ENCODE data around the gene CLMP.

Gene CLMP

DNA sequence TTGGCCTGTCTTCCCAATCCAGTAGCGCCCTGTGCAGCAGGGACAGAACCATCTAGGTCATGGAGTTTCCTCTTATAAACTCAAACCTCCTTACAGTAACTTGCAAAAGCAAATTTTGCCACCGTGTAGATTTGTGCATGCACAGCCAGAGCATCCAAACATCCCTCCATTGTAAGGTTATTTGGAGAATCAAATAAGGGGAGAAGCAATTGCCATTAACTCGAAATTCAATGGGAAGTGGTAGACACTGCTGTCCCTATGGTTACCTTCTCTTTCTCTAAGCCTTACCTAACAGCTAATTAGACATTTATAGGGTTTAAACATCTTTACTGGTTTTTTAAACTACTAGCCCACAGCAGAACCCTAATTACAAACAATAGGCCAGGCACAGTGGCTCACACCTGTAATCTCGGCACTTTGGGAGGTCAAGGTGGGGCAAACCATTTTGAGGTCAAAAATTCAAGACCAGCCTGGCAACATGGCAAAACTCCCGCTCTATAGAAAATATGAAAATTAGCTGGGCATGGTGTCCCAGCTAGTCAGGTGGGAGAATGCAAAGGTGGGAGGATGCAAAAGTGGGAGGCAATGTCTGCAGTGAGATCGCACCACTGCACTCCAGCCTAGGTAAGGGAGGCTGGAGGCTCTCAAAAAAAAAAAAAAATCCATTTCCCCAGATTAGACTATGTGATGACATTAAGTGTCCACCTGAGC, 139.7 kb downstream of the CLMP start:
- Histone ChIP-seq H3K27ac (no peak overlapping the region), H3K4me2 (peak overlapping the region; percentile 10; the same call in 1 of the 2 replicates), H3K4me3 (no peak overlapping the region), H3K36me3 (peaks cover 80% of the 10 kb centered on the region), H3K9ac (no peak overlapping the region), H3K9me3 (no peaks in the 10 kb centered on the region), H3K27me3 (no peaks in the 10 kb centered on the region), H4K20me1 (peaks cover 72% of the 10 kb centered on the region), H3K4me1 (peaks cover 42% of the 10 kb centered on the region)
- TF ChIP-seq Cebpa-rat (IDR thresholded peaks at IDR 0.05), result no peak

- peaks cover 71% of the 10 kb centered on the region for H3K36me3 ChIP-seq
- H3K4me2 ChIP-seq, result no peak overlapping the region
Observed at GRCh38 chr11:123054301-123055065, 140.6 kb downstream of the CLMP start.

GRCh38 chr11:123052901-123053721, 141.9 kb downstream of the CLMP start:
- Histone ChIP-seq H3K27ac (no peak overlapping the region), H3K9ac (no peak overlapping the region), H3K4me1 (peaks cover 21% of the 10 kb centered on the region), H3K36me3 (peaks cover 57% of the 10 kb centered on the region), H3K27me3 (no peaks in the 10 kb centered on the region), H4K20me1 (peaks cover 50% of the 10 kb centered on the region), H3K4me2 (no peak overlapping the region), H3K9me3 (no peaks in the 10 kb centered on the region), H3K4me3 (no peak overlapping the region)
- no peak for TF ChIP-seq Cebpa-rat (IDR thresholded peaks at IDR 0.05)

More at GRCh38 chr11:123054301-123055065, 140.6 kb downstream of the CLMP start:
- Histone ChIP-seq H3K9ac (no peak overlapping the region), H3K4me1 (peaks cover 35% of the 10 kb centered on the region), H3K27me3 (no peaks in the 10 kb centered on the region), H3K9me3 (no peaks in the 10 kb centered on the region), H3K27ac (no peak overlapping the region), H3K4me3 (no peak overlapping the region), H4K20me1 (peaks cover 64% of the 10 kb centered on the region)
- no peak for TF ChIP-seq Cebpa-rat (IDR thresholded peaks at IDR 0.05)

- H3K4me3 ChIP-seq, result no peak overlapping the region
- H3K27ac ChIP-seq, result no peak overlapping the region
- H3K9me3 ChIP-seq, result no peaks in the 10 kb centered on the region
- H3K4me1 ChIP-seq, result peaks cover 6% of the 10 kb centered on the region
- peaks cover 35% of the 10 kb centered on the region for H4K20me1 ChIP-seq
- no peaks in the 10 kb centered on the region for H3K27me3 ChIP-seq
- TF ChIP-seq Cebpa-rat (IDR thresholded peaks at IDR 0.05), result no peak
- H3K36me3 ChIP-seq, result peaks cover 43% of the 10 kb centered on the region
- no peak overlapping the region for H3K9ac ChIP-seq
- H3K4me2 ChIP-seq, result no peak overlapping the region
Observed at GRCh38 chr11:123051634-123052033, 143.4 kb downstream of the CLMP start.

DNA sequence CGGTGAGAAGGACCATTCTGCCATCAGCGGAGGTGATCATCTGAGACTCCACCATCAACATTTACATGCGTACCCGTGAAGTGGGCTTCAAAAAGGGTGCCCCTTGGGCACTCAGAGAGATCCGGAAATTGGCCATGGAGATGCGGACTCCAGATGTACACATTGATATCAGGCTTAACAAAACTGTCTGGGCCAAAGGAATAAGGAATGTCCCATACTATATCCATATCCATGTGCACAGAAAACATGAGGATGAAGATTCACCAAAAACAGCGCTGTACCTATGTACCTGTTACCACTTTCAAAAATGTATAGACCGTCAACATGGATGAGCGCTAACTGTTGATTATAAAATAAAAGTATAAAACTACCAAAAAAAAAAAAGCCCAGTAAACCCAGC, 143.9 kb downstream of the CLMP start:
- Histone ChIP-seq H3K4me1 (peaks cover 1% of the 10 kb centered on the region; the same call in 1 of the 2 replicates), H3K4me3 (no peak overlapping the region), H3K4me2 (no peak overlapping the region), H3K9me3 (no peaks in the 10 kb centered on the region), H4K20me1 (peaks cover 30% of the 10 kb centered on the region), H3K27ac (no peak overlapping the region), H3K36me3 (peaks cover 38% of the 10 kb centered on the region), H3K9ac (no peak overlapping the region), H3K27me3 (no peaks in the 10 kb centered on the region)
- no peak for TF ChIP-seq Cebpa-rat (IDR thresholded peaks at IDR 0.05)

- no peaks in the 10 kb centered on the region for H3K9me3 ChIP-seq
- no peak overlapping the region for H3K4me2 ChIP-seq
- H3K4me1 ChIP-seq, result no peaks in the 10 kb centered on the region
- H3K4me3 ChIP-seq, result no peak overlapping the region
- peaks cover 8% of the 10 kb centered on the region for H3K36me3 ChIP-seq
- no peaks in the 10 kb centered on the region for H4K20me1 ChIP-seq
- no peaks in the 10 kb centered on the region for H3K27me3 ChIP-seq
- H3K27ac ChIP-seq, result no peak overlapping the region
- no peak for TF ChIP-seq Cebpa-rat (IDR thresholded peaks at IDR 0.05)
- no peak overlapping the region for H3K9ac ChIP-seq
Observed at GRCh38 chr11:123047947-123048293, 147.1 kb downstream of the CLMP start.

DNA sequence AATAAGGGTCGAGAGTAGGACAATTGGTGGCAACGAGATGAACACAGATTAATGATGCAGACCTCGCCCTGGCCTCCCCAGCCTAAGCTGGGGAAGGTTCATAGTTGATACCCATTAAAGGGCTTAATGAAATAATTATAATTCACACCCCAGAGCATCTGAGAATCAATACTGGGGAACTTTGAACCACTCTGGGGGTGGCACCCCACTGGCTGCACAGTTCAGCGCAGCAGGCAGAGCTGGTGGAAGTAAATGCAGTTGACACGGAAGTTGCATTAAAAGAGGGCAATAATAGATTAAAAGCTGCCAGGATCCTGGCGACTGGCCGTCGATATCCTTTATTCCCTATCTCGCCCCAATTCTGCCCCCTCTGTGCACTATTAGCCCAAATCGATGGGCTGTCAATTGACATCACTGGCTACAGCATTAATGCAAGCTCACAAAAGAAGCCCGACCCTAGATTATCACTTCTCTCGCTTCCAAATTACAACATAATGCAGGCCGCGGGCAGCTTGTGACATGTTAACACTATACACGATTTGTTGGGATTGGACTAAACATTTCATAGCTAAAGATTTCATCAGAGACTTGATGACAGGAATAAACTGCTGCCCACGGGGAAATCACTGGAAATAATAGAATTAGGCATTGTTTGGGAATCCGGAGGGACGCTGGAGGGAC, 147.6 kb downstream of the CLMP start:
- Histone ChIP-seq H3K4me2 (no peak overlapping the region), H4K20me1 (no peaks in the 10 kb centered on the region), H3K4me3 (no peak overlapping the region), H3K9me3 (no peaks in the 10 kb centered on the region), H3K27me3 (no peaks in the 10 kb centered on the region), H3K9ac (no peak overlapping the region), H3K36me3 (peaks cover 3% of the 10 kb centered on the region; the same call in 1 of the 2 replicates), H3K27ac (no peak overlapping the region), H3K4me1 (no peaks in the 10 kb centered on the region)
- TF ChIP-seq Cebpa-rat (IDR thresholded peaks at IDR 0.05), result no peak

DNA sequence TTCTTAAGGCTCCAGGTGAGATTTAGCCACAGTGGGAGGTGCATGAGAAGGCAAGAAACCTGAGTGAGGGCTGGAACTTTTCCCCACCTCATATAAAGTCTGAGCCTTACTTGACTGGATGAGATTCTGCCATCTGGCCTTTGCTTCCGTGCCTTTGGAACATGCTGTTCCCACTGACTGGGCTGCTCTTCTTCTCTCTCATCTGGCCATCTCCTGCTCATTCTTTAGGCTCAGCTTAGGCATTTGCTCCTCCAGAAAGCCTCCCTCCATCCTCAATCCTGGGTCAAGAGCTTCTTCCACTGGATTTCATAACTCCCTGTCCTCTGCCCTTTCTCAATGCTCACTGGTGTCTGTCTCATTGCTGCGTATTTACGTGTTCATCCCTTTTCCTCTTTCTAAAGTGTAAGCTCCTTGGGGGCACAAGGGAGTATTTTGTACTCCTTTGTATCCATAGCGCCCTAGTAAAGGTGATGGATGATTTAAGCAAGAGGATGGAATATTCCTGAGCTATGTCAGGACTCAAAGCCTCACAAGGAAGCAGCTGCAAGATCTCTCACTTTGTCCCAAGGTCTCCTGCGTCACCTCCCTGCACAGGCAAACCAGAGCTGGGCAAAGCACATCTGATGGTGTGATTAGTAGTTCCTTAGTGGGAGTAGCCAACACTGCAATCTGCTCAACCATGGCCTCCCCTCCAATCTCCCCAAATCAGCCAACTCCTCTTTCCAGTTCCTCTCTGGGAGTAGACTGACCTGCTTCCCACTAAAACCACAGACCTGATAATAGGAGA, 148.4 kb downstream of the CLMP start:
- H3K36me3 ChIP-seq, result no peaks in the 10 kb centered on the region
- H3K4me2 ChIP-seq, result no peak overlapping the region

GRCh38 chr11:123045101-123045500, 149.9 kb downstream of the CLMP start:
- Histone ChIP-seq H4K20me1 (no peaks in the 10 kb centered on the region), H3K4me1 (no peaks in the 10 kb centered on the region), H3K36me3 (no peaks in the 10 kb centered on the region), H3K9ac (no peak overlapping the region), H3K9me3 (no peaks in the 10 kb centered on the region), H3K27ac (no peak overlapping the region), H3K4me3 (no peak overlapping the region), H3K4me2 (no peak overlapping the region), H3K27me3 (no peaks in the 10 kb centered on the region)
- no peak for TF ChIP-seq Cebpa-rat (IDR thresholded peaks at IDR 0.05)

More for the DNA sequence above, 148.4 kb downstream of the CLMP start:
- no peak overlapping the region for H3K4me3 ChIP-seq
- H3K9ac ChIP-seq, result no peak overlapping the region
- H3K27ac ChIP-seq, result no peak overlapping the region
- H4K20me1 ChIP-seq, result no peaks in the 10 kb centered on the region
- no peaks in the 10 kb centered on the region for H3K9me3 ChIP-seq
- H3K4me1 ChIP-seq, result no peaks in the 10 kb centered on the region
- no peak for TF ChIP-seq Cebpa-rat (IDR thresholded peaks at IDR 0.05)
- H3K27me3 ChIP-seq, result no peaks in the 10 kb centered on the region

Measured in BLaER1 (cell line).